Trophoblast cell (in vitro differentiated cells and primary cell): Measurements from ENCODE around the gene BAG5.

ENCODE experiments used
- DNase-seq, 2 donors: peaks; one replicate each; pipeline ENCODE4 v3.0.0-alpha.2; 2016
- H2AFZ ChIP-seq: 2 replicates; pipeline ENCODE4 v1.6.1; 2013; ENCODE audit warnings: low read length, moderate library complexity, mild to moderate bottlenecking; ENCODE audit not compliant: insufficient read depth, poor library complexity
- H2AK5ac ChIP-seq: 2 replicates; pipeline ENCODE4 v1.6.1; 2013; ENCODE audit warnings: mild to moderate bottlenecking, low read length
- H2BK120ac ChIP-seq: 2 replicates; pipeline ENCODE4 v1.6.1; 2013; ENCODE audit warnings: low read length, mild to moderate bottlenecking, moderate library complexity; ENCODE audit not compliant: insufficient read depth, poor library complexity
- H2BK12ac ChIP-seq: 2 replicates; pipeline ENCODE4 v1.6.1; 2013; ENCODE audit warnings: mild to moderate bottlenecking, low read length, moderate library complexity
- H2BK5ac ChIP-seq: 2 replicates; pipeline ENCODE4 v1.6.1; 2013; ENCODE audit warnings: low read length, low read depth, moderate library complexity, mild to moderate bottlenecking; ENCODE audit not compliant: poor library complexity
- H3K14ac ChIP-seq: 2 replicates; pipeline ENCODE4 v1.6.1; 2013; ENCODE audit warnings: mild to moderate bottlenecking, low read length
- H3K18ac ChIP-seq: 2 replicates; pipeline ENCODE4 v1.6.1; 2013; ENCODE audit warnings: mild to moderate bottlenecking, low read length
- H3K23ac ChIP-seq: 2 replicates; pipeline ENCODE4 v1.6.1; 2013; ENCODE audit warnings: low read length
- H3K27ac ChIP-seq: 2 replicates; pipeline ENCODE4 v1.5.1; 2013; ENCODE audit warnings: low read depth, mild to moderate bottlenecking, inconsistent platforms, low read length, moderate library complexity
- H3K27me3 ChIP-seq: 2 replicates; pipeline ENCODE4 v1.6.1; 2013; ENCODE audit warnings: inconsistent platforms, mild to moderate bottlenecking, low read length, moderate library complexity; ENCODE audit not compliant: insufficient read depth
- H3K36me3 ChIP-seq, 2 experiments: 1 replicate in 1 of 2; 2 replicates in 1 of 2; pipeline ENCODE4 v1.6.1; 2013; ENCODE audit warnings: low read length in 2 of 2, mild to moderate bottlenecking in 2 of 2, moderate library complexity in 1 of 2; ENCODE audit not compliant: insufficient read depth in 2 of 2, control insufficient read depth in 1 of 2
- H3K4ac ChIP-seq: 2 replicates; pipeline ENCODE4 v1.6.1; 2013; ENCODE audit warnings: low read depth, mild to moderate bottlenecking, low read length, moderate library complexity
- H3K4me1 ChIP-seq, 2 experiments: 1 replicate in 1 of 2; 2 replicates in 1 of 2; pipeline ENCODE4 v1.6.1; 2013; ENCODE audit warnings: low read length in 2 of 2, mild to moderate bottlenecking in 2 of 2, moderate library complexity in 1 of 2; ENCODE audit not compliant: insufficient read depth in 2 of 2, control insufficient read depth in 1 of 2
- H3K4me2 ChIP-seq: 2 replicates; pipeline ENCODE4 v1.6.1; 2013; ENCODE audit warnings: inconsistent platforms, mild to moderate bottlenecking, low read length, moderate library complexity
- H3K4me3 ChIP-seq: 2 replicates; pipeline ENCODE4 v1.5.1; 2013; ENCODE audit warnings: mild to moderate bottlenecking, low read depth, low read length, inconsistent platforms
- H3K79me1 ChIP-seq: one replicate; pipeline ENCODE4 v1.6.1; 2013; ENCODE audit warnings: low read length
- H3K79me2 ChIP-seq: 2 replicates; pipeline ENCODE4 v1.6.1; 2013; ENCODE audit warnings: low read length, mild to moderate bottlenecking; ENCODE audit not compliant: control insufficient read depth, insufficient read depth, poor library complexity
- H3K9ac ChIP-seq: 2 replicates; pipeline ENCODE4 v1.6.1; 2013; ENCODE audit warnings: mild to moderate bottlenecking, low read length
- H3K9me3 ChIP-seq: 2 replicates; pipeline ENCODE4 v1.6.1; 2013; ENCODE audit warnings: low read depth, mild to moderate bottlenecking, control low read depth, inconsistent platforms, low read length; ENCODE audit not compliant: insufficient read depth
- H4K12ac ChIP-seq: 2 replicates; pipeline ENCODE4 v1.6.1; 2013; ENCODE audit warnings: low read depth, mild to moderate bottlenecking, low read length, moderate library complexity
- H4K8ac ChIP-seq: 2 replicates; pipeline ENCODE4 v1.6.1; 2013; ENCODE audit warnings: low read depth, mild to moderate bottlenecking, low read length, moderate library complexity
- H4K91ac ChIP-seq: one replicate; pipeline ENCODE4 v1.6.1; 2013; ENCODE audit warnings: low read depth, mild to moderate bottlenecking, low read length, moderate library complexity
- WGBS: extraction: QIAGEN DNeasy Blood & Tissue Kit; methylation state at CpG from one replicate; pipeline ENCODE4 v1.1.7; 2013; ENCODE audit warnings: missing lambda C conversion rate; ENCODE audit not compliant: insufficient read length, insufficient coverage; ENCODE audit errors: extremely low coverage; 5-methylcytosine and 5-hydroxymethylcytosine counted together

BAG5 gene

DNA sequence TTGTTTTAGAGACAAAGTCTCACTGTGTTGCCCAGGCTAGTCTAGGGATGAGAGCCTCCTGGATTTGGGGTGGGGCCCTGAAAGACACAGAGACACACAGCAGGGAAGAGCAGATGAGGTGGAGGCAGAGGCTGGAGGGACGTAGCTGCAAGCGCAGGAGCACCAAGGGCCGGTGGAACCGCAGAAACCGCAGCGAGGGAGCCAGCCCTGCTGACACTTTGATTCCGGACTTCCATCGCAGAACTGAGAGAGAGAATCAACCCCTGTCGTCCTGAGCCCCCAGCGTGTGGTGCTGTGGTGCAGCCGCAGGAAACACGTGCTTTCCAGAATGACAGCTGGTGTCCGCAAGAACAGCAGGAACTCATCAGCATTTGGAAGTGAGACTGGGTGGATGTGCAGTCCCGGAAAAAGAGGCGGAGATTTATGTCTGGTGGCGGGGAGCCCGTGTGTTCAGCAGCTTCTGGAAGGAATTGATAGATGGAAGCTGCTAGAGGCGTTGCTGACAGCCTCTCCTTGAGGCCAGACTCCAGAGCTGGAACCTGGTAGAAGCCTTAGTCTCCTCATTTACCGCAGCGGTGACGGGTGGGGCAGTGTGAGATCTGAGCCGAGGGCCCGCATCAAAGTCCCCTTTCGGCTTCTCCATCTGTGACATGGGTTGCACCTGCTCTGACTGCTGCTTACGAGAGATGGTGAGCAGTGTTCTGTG is 44.7 kb upstream of the BAG5 start:
- Histone ChIP-seq H4K91ac (no peak overlapping the region), H3K9me3 (peaks cover 11% of the 10 kb centered on the region), H2BK5ac (no peak overlapping the region), H3K9ac (no peak overlapping the region), H3K36me3 (no peaks in the 10 kb centered on the region), H3K27ac (no peak overlapping the region), H3K27me3 (no peaks in the 10 kb centered on the region), H3K79me1 (no peaks in the 10 kb centered on the region), H2BK12ac (no peak overlapping the region), H3K79me2 (no peaks in the 10 kb centered on the region), H2AK5ac (no peak overlapping the region), H2AFZ (no peak overlapping the region), H3K14ac (no peak overlapping the region), H2BK120ac (no peak overlapping the region), H4K8ac (no peak overlapping the region), H4K12ac (no peak overlapping the region), H3K4me1 (no peaks in the 10 kb centered on the region), H3K23ac (no peak overlapping the region), H3K4me3 (no peak overlapping the region), H3K4me2 (no peak overlapping the region), H3K4ac (no peak overlapping the region), H3K18ac (no peak overlapping the region)
- peak in 1 of 2 donors; percentile 43 for DNase-seq
- no CpG with 5 or more reads among the region's 25 CpGs for WGBS

DNA sequence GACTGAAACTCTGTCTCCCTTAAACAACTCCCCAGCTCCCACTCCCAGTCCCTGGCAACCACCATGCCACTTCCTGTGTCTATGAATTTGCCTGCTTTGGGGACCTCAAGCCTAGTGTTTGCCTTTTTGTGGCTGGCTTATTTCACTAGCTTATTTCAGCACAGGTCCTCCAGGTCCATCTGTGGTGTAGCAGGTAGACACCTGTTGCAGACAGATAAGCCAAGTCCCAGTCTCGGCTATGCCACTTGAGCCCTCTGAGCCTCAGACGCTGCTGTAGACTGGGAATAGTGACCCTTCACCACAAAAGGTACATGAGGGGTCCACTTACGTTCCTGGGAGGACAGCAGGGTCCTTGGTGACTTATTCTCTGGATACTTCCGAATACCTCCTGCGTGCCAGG is 42.2 kb upstream of the BAG5 start:
- Histone ChIP-seq H3K79me2 (no peaks in the 10 kb centered on the region), H2BK12ac (no peak overlapping the region), H3K14ac (no peak overlapping the region), H3K27me3 (no peaks in the 10 kb centered on the region), H3K9ac (no peak overlapping the region), H2BK120ac (no peak overlapping the region), H3K79me1 (no peaks in the 10 kb centered on the region), H3K4me2 (no peak overlapping the region), H3K4me3 (no peak overlapping the region), H4K91ac (no peak overlapping the region), H3K27ac (no peak overlapping the region), H3K4ac (no peak overlapping the region), H2AK5ac (no peak overlapping the region), H2AFZ (no peak overlapping the region), H3K18ac (no peak overlapping the region), H3K23ac (no peak overlapping the region), H4K8ac (no peak overlapping the region), H4K12ac (no peak overlapping the region), H3K9me3 (peaks cover 4% of the 10 kb centered on the region), H3K36me3 (no peaks in the 10 kb centered on the region), H3K4me1 (no peaks in the 10 kb centered on the region), H2BK5ac (no peak overlapping the region)
- no peak for DNase-seq
- no CpG with 5 or more reads among the region's 5 CpGs for WGBS

DNA sequence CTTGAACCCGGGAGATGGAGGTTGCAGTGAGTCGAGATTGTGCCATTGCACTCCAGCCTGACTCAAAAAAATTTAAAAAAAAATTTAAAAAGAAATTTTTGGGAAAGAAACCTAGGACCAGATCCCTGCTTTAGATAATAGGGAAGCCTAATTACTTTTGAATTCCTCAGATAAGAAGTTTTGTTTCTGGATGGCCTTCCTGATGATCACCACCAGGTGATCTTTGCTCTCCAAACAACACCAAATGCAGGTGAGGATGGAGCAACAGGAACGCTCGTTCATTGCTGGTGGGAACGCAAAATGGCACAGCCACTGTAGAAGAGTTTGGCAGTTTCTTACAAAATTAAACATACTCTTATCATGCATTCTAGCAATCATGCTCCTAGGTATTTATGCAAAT is 38.0 kb upstream of the BAG5 start:
- Histone ChIP-seq H2AFZ (no peak overlapping the region), H3K4ac (no peak overlapping the region), H3K4me3 (no peak overlapping the region), H3K4me1 (peaks cover 3 to 4% of the 10 kb centered on the region in 2 experiments), H3K23ac (no peak overlapping the region), H2BK5ac (no peak overlapping the region), H3K27me3 (no peaks in the 10 kb centered on the region), H3K4me2 (no peak overlapping the region), H3K14ac (no peak overlapping the region), H2AK5ac (no peak overlapping the region), H4K12ac (no peak overlapping the region), H2BK120ac (no peak overlapping the region), H4K8ac (no peak overlapping the region), H3K79me1 (no peaks in the 10 kb centered on the region), H2BK12ac (no peak overlapping the region), H3K18ac (no peak overlapping the region), H3K9me3 (no peaks in the 10 kb centered on the region), H3K79me2 (no peaks in the 10 kb centered on the region), H3K9ac (no peak overlapping the region), H4K91ac (no peak overlapping the region), H3K27ac (no peak overlapping the region), H3K36me3 (no peaks in the 10 kb centered on the region)
- peak; percentile 38 to 82 for DNase-seq
- WGBS = no CpG with 5 or more reads among the region's 5 CpGs

DNA sequence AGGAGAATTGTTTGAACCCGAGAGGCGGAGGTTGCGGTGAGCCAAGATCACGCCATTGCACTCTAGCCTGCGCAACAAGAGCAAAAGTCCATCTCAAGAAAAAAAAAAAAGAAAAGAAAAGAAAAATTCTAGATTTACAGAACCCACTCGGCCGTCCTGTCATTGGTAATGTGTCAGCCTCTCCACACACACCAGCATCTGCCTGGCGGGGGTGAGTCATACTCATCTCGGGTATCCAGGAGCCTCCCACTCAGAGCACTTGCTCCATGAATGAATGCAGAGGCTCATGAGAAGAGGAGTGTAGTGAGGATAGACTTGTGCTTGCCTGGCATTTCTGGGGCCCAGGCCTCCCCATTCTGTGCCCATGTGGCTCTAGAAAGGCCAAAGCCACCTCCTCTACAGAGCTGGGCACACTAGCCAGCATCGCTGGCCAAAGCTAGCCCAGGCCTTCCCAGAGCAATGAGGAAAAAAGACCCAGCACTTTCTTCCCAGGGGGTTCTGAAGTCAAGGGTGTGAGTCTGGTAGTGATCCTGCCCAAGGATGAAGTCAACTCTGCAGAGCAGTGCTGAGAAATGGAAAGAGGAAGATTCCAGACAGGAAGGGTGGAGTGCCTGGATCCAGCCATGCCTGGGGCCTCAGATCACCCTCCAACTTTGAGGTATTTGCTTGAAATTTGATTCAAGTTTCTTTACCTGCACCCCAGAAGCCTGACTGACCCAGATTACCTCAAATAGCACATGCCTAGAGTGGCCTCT is 35.3 kb upstream of the BAG5 start:
- no peak overlapping the region for H3K4ac ChIP-seq
- H2AFZ ChIP-seq = no peak overlapping the region
- H2BK5ac ChIP-seq = no peak overlapping the region
- no peak overlapping the region for H3K4me2 ChIP-seq
- no CpG with 5 or more reads among the region's 10 CpGs for WGBS
- H3K9ac ChIP-seq = no peak overlapping the region
- no peaks in the 10 kb centered on the region for H3K27me3 ChIP-seq
- H3K23ac ChIP-seq = no peak overlapping the region
- H4K8ac ChIP-seq = no peak overlapping the region
- no peak overlapping the region for H3K27ac ChIP-seq
- H3K14ac ChIP-seq = no peak overlapping the region
- no peaks in the 10 kb centered on the region for H3K79me2 ChIP-seq
- no peak overlapping the region for H2AK5ac ChIP-seq
- no peaks in the 10 kb centered on the region for H3K9me3 ChIP-seq
- peak; percentile 58 to 71 for DNase-seq
- no peak overlapping the region for H3K18ac ChIP-seq
- no peak overlapping the region for H2BK120ac ChIP-seq
- no peaks in the 10 kb centered on the region for H3K36me3 ChIP-seq
- H4K91ac ChIP-seq = no peak overlapping the region
- H3K4me3 ChIP-seq = no peak overlapping the region
- H4K12ac ChIP-seq = no peak overlapping the region
- no peaks in the 10 kb centered on the region for H3K79me1 ChIP-seq
- no peak overlapping the region for H2BK12ac ChIP-seq
- H3K4me1 ChIP-seq = peaks cover 8 to 9% of the 10 kb centered on the region in 2 experiments
